ENCODE measurements around the gene NADK. TPM values are rescaled to one million over a fixed set of nuclear protein-coding genes. Genes with fewer than 3 reads are reported as not detected.

NADK gene
- polyA plus RNA-seq, 1 donor (not counting 4 experiments of a cell fraction or from before 2014, with no cell fraction given), result 54.8 TPM

GRCh38 chr1:1761504-1762376, 16.5 kb downstream of the NADK start:
- no peak overlapping the region for H2AFZ ChIP-seq (ENCODE audit: control insufficient read depth, low read length)
- DNase-seq (ENCODE audit: low read depth, low spot score) (no peak), FAIRE-seq (no peak)
- no peaks in the 10 kb centered on the region for H3K9me1 ChIP-seq (ENCODE audit: control insufficient read depth, extremely low read depth, insufficient read depth, low read length)
- TF ChIP-seq EZH2 (IDR thresholded peaks at IDR 0.05; ENCODE audit: low read length), result no peak
- H3K4me1 ChIP-seq (ENCODE audit: control insufficient read depth, extremely low read depth, insufficient read depth, low read length), result peaks cover 8% of the 10 kb centered on the region
- no peak overlapping the region for H3K4me3 ChIP-seq (ENCODE audit: control insufficient read depth in 2 of 3, extremely low read depth in 1 of 3, insufficient read depth in 2 of 3, low read depth in 1 of 3, low read length in 3 of 3)
- no peak overlapping the region for H3K4me2 ChIP-seq (ENCODE audit: control insufficient read depth, extremely low read depth, insufficient read depth, low read depth, low read length)
- dilution Hi-C loops (cut with MboI; ENCODE audit: extremely low pct_ligation_motif_present, low sequenced_read_pairs), result no loop called here
- H3K27ac ChIP-seq (ENCODE audit: control insufficient read depth, insufficient read depth, low read length), result no peak overlapping the region
- no peaks in the 10 kb centered on the region for H3K27me3 ChIP-seq (ENCODE audit: control insufficient read depth, extremely low read depth, insufficient read depth, low read length)
- peaks cover 25 to 29% of the 10 kb centered on the region in 2 experiments for H3K36me3 ChIP-seq (ENCODE audit: control insufficient read depth in 2 of 2, extremely low read depth in 1 of 2, insufficient read depth in 2 of 2, low read length in 2 of 2)
- H4K20me1 ChIP-seq (ENCODE audit: control insufficient read depth, extremely low read depth, insufficient read depth, low read length), result peaks cover 7% of the 10 kb centered on the region
- no peak overlapping the region for H3K9ac ChIP-seq (ENCODE audit: control insufficient read depth, extremely low read depth, insufficient read depth, low read length)
- H3K9me3 ChIP-seq (ENCODE audit: control insufficient read depth, low read depth, low read length), result no peaks in the 10 kb centered on the region
- peaks cover 57% of the 10 kb centered on the region for H3K79me2 ChIP-seq (ENCODE audit: control insufficient read depth, insufficient read depth, low read length)

- Histone ChIP-seq H3K79me2 (ENCODE audit: control insufficient read depth, insufficient read depth, low read length) (peaks cover 49% of the 10 kb centered on the region), H3K27me3 (ENCODE audit: control insufficient read depth, extremely low read depth, insufficient read depth, low read length) (no peaks in the 10 kb centered on the region), H3K9me3 (ENCODE audit: control insufficient read depth, low read depth, low read length) (no peaks in the 10 kb centered on the region), H2AFZ (ENCODE audit: control insufficient read depth, low read length) (no peak overlapping the region), H3K27ac (ENCODE audit: control insufficient read depth, insufficient read depth, low read length) (no peak overlapping the region), H3K4me1 (ENCODE audit: control insufficient read depth, extremely low read depth, insufficient read depth, low read length) (peaks cover 8% of the 10 kb centered on the region), H3K9ac (ENCODE audit: control insufficient read depth, extremely low read depth, insufficient read depth, low read length) (no peak overlapping the region), H4K20me1 (ENCODE audit: control insufficient read depth, extremely low read depth, insufficient read depth, low read length) (peaks cover 7% of the 10 kb centered on the region), H3K36me3 (ENCODE audit: control insufficient read depth in 2 of 2, extremely low read depth in 1 of 2, insufficient read depth in 2 of 2, low read length in 2 of 2) (peaks cover 31 to 39% of the 10 kb centered on the region in 2 experiments), H3K4me3 (ENCODE audit: control insufficient read depth in 2 of 3, extremely low read depth in 1 of 3, insufficient read depth in 2 of 3, low read depth in 1 of 3, low read length in 3 of 3) (no peak overlapping the region), H3K4me2 (ENCODE audit: control insufficient read depth, extremely low read depth, insufficient read depth, low read depth, low read length) (no peak overlapping the region), H3K9me1 (ENCODE audit: control insufficient read depth, extremely low read depth, insufficient read depth, low read length) (no peaks in the 10 kb centered on the region)
- TF ChIP-seq CTCF (optimal IDR thresholded peaks at IDR 0.05 in 1 of 3, IDR thresholded peaks at IDR 0.05 in 1 of 3, conservative IDR thresholded peaks at IDR 0.05 in 1 of 3; ENCODE audit: extremely low read depth in 1 of 3, insufficient read depth in 2 of 3, low read length in 3 of 3) (no peak), EZH2 (IDR thresholded peaks at IDR 0.05; ENCODE audit: low read length) (no peak)
- DNase-seq (ENCODE audit: low read depth, low spot score) (no peak), FAIRE-seq (no peak)
- dilution Hi-C loops (cut with MboI; ENCODE audit: extremely low pct_ligation_motif_present, low sequenced_read_pairs), result no loop called here
Observed at GRCh38 chr1:1760715-1761114, 17.6 kb downstream of the NADK start.
